Tibial artery (tissue), 4 donors: Measurements from ENCODE around the gene THAP3.

Experiments used
- DNase-seq, 2 donors: peaks; one replicate each; pipeline ENCODE4 v3.0.0-alpha.2; 2019
- H3K27ac ChIP-seq, 2 donors: fragments of 200-600 bp; sonication (generic) in 1 of 2; 1 replicate in 1 of 2; 2 replicates in 1 of 2; pipeline ENCODE4 v1.5.1; 2018 to 2019; ENCODE audit warnings: mild to moderate bottlenecking in 1 of 2
- H3K27me3 ChIP-seq, 2 donors: fragments of 200-600 bp; sonication (generic) in 1 of 2; one replicate each; pipeline versions ENCODE4 v1.5.1 to v1.6.0; 2016 to 2019
- H3K36me3 ChIP-seq, 3 donors: fragments of 200-600 bp; sonication (generic) in 2 of 3; one replicate each; pipeline ENCODE4 v1.5.1; 2016 to 2019; ENCODE audit warnings: mild to moderate bottlenecking in 2 of 3
- H3K4me1 ChIP-seq, 4 donors: fragments of 200-600 bp; sonication (generic) in 2 of 4; 1 replicate in 3 of 4; 2 replicates in 1 of 4; pipeline ENCODE4 v1.5.1; 2016 to 2019
- H3K4me3 ChIP-seq, 2 donors: fragments of 200-600 bp; sonication (generic) in 1 of 2; 1 replicate in 1 of 2; 2 replicates in 1 of 2; pipeline ENCODE4 v1.5.1; 2018 to 2019; ENCODE audit warnings: mild to moderate bottlenecking in 2 of 2
- H3K9me3 ChIP-seq, 3 donors: fragments of 200-600 bp; sonication (generic) in 1 of 3; one replicate each; pipeline ENCODE4 v1.5.1; 2016 to 2019
- intact Hi-C: fragments of 100-400 bp; cut with DNase I; formaldehyde crosslinking; loops from one replicate; pipeline ENCODE4 v1.15.0; 2023; ENCODE audit warnings: low total_unique reads
- TF ChIP-seq, protein P1 (sequence below), 2 experiments: fragments of 200-600 bp in 1 of 2; fragments of 450-650 bp in 1 of 2; IDR thresholded peaks; one replicate each; pipeline ENCODE4 v1.5.1; 2017 to 2019; ENCODE audit warnings: antibody characterized with exemption in 2 of 2, mild to moderate bottlenecking in 1 of 2, moderate library complexity in 1 of 2

THAP3 gene

DNA sequence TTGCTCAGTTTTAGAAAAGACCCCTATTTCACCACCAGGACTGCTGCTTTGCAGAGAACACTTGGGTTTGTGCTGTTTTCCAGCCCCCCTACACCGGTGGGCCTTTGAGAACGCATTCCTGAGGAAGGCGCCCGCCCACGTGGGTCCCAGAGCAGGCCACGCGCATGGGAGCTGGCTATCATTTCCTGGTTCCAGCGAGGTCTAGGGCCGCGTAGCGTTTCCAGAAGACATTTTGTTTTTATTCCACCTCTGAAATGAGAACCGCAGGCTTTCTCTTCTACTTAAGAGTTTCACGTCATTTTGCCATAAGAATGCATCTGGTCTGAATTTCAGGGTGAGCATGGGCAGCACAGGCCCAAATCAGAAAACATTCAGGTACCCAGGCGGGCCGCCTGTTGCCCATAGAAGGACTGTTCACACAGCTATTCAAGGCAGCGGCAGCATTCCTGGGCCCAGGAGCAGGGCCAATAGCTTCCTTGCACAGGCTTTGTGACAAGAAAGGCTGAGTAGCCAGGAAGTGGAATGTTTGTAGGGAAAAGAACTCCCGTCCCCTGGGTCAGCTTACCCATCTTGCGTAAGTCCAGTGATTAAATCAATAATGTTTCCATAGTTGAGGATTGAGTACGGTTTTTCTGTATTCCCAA, 20.6 kb upstream of the THAP3 start:
- TF ChIP-seq, protein P1, sequence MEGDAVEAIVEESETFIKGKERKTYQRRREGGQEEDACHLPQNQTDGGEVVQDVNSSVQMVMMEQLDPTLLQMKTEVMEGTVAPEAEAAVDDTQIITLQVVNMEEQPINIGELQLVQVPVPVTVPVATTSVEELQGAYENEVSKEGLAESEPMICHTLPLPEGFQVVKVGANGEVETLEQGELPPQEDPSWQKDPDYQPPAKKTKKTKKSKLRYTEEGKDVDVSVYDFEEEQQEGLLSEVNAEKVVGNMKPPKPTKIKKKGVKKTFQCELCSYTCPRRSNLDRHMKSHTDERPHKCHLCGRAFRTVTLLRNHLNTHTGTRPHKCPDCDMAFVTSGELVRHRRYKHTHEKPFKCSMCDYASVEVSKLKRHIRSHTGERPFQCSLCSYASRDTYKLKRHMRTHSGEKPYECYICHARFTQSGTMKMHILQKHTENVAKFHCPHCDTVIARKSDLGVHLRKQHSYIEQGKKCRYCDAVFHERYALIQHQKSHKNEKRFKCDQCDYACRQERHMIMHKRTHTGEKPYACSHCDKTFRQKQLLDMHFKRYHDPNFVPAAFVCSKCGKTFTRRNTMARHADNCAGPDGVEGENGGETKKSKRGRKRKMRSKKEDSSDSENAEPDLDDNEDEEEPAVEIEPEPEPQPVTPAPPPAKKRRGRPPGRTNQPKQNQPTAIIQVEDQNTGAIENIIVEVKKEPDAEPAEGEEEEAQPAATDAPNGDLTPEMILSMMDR (IDR thresholded peaks at IDR 0.05) = peak in 1 of 2 experiments; percentile 34
- DNase-seq = peak; percentile 89 to 94
- H3K36me3 ChIP-seq = peaks cover 4 to 9% (median 6%) of the 10 kb centered on the region in 3 donors
- peaks cover 0 to 70% (median 33%) of the 10 kb centered on the region in 4 donors for H3K4me1 ChIP-seq
- H3K4me3 ChIP-seq = peak overlapping the region; percentile 95 to 98
- intact Hi-C loops = loop anchor here (5.0 kb wide), 1 partner anchor 33 kb away; no protein-coding TSS in a partner anchor
- peak overlapping the region; percentile 98 to 99 for H3K27ac ChIP-seq
- H3K9me3 ChIP-seq = no peaks in the 10 kb centered on the region
- no peaks in the 10 kb centered on the region for H3K27me3 ChIP-seq

DNA sequence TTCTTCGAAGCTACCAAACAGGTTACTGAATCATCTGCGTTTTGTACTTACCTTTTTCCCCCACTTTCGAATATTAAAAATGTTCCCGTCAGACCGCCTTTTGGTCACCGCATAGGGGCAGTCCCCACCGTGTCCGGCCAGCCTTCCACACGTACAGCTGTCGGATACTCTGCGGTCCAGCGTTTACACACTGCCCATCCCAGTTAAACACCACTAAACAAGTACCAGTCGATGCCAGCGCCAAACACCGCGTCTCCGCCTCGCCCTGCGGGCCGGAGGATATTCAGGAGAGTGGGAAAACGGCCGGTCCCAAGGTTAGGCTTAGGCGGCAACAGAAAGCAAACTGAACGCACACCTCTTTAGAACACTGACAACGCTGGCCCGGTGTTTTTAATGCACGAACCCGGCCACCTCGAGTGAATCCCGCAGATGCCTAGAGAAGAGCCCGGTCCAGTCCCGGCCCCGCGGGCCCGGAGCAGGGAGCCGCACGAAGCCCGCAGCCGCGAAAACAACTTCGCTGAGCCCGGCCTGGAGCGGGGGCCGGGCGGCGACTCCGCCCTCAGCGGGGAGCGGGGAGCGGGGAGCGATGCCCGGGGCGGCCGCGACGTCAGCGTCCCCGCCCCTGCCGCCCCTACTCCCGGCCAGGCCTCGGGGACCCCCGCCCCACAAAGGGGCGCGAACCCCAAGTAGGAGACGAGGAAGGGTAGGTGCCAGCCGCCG, 11.9 kb upstream of the THAP3 start:
- H3K27ac ChIP-seq = peak overlapping the region; percentile 92 to 98
- intact Hi-C loops = no loop called here
- H3K36me3 ChIP-seq = peaks cover 0 to 7% (median 0%) of the 10 kb centered on the region in 3 donors
- peak; percentile 46 to 80 for DNase-seq
- no peaks in the 10 kb centered on the region for H3K27me3 ChIP-seq
- peaks cover 0 to 57% (median 23%) of the 10 kb centered on the region in 4 donors for H3K4me1 ChIP-seq
- H3K4me3 ChIP-seq = peak overlapping the region; percentile 95 to 100
- TF ChIP-seq, protein P1 (IDR thresholded peaks at IDR 0.05) = no peak
- no peaks in the 10 kb centered on the region for H3K9me3 ChIP-seq

DNA sequence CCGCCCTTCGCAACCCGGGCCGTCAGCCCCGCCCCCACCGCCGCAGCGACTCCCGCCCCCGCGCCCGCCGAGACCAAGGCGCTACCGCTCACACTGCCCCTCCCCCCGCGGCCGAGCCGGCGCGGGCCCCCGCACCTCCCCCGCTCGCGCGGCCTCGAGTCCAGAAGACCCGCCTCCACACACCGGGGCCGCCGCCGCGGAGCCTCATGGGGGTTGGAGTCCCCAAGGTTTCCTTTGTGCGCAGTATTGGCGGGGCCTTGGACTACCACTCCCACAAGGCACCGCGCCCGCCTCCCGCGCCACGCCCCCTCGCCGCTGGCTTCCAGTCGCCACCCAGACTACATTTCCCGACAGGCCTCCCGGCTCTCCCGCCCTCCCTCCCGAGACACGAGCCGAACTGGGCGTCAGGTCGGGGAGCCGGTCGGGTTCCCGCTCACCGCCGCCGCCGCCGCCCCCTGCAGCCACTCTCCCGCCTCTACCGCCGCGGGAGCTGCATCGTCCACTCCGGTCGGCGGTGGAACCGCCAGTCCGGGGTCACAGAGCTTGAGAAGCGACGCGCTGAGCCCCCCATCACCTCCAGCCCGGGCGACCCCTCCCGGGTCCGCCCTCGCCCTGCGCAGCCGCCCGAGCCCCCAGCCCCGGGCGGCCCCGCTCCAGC, 11.2 kb upstream of the THAP3 start, which contains the start of gene PHF13:
Gene PHF13, plus strand, starts transcription at position 371 of the 658 bp plus-strand sequence. CDS start 336 bp downstream, outside the sequence.
- Histone ChIP-seq H3K4me1 (peaks cover 0 to 50% (median 23%) of the 10 kb centered on the region in 4 donors), H3K36me3 (peaks cover 0 to 13% (median 4%) of the 10 kb centered on the region in 3 donors), H3K27ac (peak within 1 kb of the TSS; percentile 98 to 99), H3K9me3 (no peaks in the 10 kb centered on the region), H3K27me3 (no peaks in the 10 kb centered on the region), H3K4me3 (peak within 1 kb of the TSS; percentile 95 to 100)
- TF ChIP-seq, protein P1 (IDR thresholded peaks at IDR 0.05) = no peak
- intact Hi-C loops = no loop called here
- DNase-seq = peak; percentile 99 to 100

DNA sequence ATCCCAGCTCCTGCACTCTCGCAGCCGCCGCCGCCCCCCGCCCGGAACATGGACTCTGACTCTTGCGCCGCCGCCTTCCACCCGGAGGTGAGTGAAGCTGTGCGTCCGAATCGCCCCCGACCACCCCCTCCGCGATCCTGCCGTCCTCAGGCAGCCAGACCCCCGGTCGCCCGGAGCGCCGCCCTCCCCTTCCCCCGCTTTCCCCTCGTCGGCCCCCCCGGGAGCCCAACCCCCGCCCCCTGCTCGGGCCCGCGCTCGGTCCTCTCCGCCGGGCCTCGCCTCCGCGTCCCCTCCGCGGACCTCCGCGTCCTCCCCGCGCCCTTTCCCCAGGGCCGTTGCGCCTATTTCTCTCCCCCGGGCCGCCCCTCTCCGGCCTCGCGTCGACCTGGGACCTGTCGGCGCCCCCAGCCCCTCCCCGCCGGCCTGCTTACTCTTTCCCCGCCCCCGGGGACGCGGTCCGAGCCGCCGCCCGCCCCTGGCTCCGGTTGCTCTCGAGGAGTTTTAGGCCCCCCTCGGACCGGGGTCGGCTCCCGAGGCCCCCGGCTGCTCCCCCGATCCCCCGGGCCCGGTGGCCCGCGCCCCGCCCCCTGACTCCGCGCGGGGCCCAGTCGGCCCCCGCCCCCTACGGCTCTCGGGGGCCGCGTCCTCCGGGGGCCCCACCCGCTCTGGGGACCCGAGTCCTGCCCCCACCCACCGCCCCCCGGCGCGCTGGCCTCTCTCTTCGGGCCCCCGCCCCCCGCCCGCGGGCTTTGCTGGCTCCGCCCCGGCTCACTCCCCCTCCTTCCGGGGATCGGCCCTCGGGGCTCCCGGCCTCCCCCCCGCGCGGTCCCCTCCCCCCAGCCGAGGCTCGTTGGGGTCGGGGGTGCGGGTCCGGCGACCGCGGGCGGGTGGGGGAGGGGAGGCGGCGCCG, 10.4 kb upstream of the THAP3 start:
- Histone ChIP-seq H3K9me3 (no peaks in the 10 kb centered on the region), H3K27ac (peak overlapping the region; percentile 98 to 99), H3K27me3 (no peaks in the 10 kb centered on the region), H3K4me1 (peaks cover 0 to 44% (median 22%) of the 10 kb centered on the region in 4 donors), H3K4me3 (peak overlapping the region; percentile 95 to 100), H3K36me3 (peaks cover 0 to 17% (median 8%) of the 10 kb centered on the region in 3 donors)
- DNase-seq = peak; percentile 59 to 79
- TF ChIP-seq, protein P1 (IDR thresholded peaks at IDR 0.05) = no peak
- intact Hi-C loops = no loop called here
